Renal cortical epithelial cell (primary cell): ENCODE measurements around the gene FAM3A. TPM values are rescaled to one million over a fixed set of nuclear protein-coding genes. Genes with fewer than 3 reads are reported as not detected.
"Not testable (repeated sequence)": the region's sequence is repeated elsewhere in the genome, so short reads cannot be mapped to it uniquely, and the experiment has no call there.

Experiments used
- DNase-seq: peaks from one replicate; pipeline ENCODE4 v3.0.0-alpha.2; 2011; ENCODE audit warnings: low read depth
- total RNA-seq: library from RNA; depleted of rRNA; stranded (reverse); fragments of >200 nt; gene quantifications from 2 replicates; pipeline ENCODE4 v1.2.3, GENCODE V29; 2014

Gene FAM3A, protein sequence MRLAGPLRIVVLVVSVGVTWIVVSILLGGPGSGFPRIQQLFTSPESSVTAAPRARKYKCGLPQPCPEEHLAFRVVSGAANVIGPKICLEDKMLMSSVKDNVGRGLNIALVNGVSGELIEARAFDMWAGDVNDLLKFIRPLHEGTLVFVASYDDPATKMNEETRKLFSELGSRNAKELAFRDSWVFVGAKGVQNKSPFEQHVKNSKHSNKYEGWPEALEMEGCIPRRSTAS
- 16.5 and 42.0 TPM in 2 replicates for total RNA-seq

DNA sequence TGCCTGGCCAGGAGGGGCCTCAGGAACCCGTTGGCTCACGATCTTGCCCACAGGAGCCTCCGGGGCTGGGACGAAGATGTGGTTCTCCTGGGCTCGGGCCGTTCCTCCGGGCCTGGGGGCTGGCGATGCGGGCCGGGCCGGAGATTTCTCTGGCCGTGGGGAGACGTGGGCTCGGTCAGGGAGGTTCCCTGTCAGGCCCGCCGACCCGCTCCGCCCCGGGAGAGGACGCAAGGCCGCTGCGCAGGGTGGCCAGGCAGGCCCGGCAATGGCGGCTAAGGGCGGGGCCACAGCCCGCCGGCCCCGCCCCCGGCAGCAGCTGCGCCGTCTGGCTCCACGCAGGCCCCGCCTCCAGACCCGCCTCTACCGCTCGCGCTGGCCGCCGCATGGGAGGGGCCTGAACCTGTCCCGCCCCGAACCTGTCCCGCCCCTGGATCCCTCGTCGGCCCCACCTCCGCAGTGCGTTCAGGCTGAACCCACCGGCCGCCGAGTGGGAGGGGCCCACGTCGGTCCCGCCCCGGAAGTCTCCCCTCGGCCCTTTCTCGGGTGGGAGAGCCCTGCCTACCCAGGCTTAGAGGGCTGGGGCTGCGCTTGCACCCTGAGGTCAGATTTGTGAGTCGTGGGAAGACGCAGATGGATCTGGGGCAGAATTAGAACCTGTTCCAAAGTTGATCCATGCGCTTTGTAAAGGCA, at the start of gene FAM3A:
Gene FAM3A, minus strand, starts transcription at position 267 of the 690 bp plus-strand sequence. CDS start 460 bp downstream, outside the sequence.
- DNase-seq, result peak; percentile 57

DNA sequence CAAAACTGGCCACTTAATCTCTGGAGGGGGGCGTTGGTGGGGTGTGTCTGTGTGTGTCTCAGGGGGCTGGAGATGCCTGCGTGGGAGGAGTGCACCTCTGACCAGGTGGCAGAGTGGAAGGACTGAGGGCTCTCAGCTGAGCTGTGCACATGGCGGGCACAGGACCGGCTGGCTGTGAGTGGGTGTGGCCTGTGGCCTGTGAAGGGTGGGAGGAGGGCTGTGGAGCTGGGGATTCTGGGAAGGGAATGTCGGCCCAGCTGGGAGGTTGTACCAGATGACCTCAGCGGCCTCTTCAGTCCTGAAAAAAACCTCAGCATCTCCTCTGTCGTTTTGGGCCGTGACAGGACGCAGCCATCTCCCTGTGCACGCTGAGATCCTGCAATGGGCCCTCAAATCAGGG, 46.3 kb upstream of the FAM3A start:
- not testable (repeated sequence) for DNase-seq

DNA sequence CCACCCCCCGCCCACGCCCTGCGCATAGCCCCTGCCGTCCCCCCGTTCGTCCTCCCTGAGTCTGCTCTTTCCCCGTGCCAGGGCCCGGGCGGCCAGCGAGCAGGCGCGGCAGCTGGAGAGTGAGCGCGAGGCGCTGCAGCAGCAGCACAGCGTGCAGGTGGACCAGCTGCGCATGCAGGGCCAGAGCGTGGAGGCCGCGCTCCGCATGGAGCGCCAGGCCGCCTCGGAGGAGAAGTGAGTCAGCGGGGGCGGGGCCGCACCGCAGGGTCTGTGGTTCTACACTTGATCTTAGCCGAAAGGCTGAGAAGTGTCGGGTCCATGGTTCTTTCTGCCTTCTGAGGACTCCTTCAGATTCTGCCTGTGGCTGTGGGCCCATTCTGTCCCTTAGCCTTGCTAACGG, 44.3 kb upstream of the FAM3A start:
- DNase-seq, result not testable (repeated sequence)

DNA sequence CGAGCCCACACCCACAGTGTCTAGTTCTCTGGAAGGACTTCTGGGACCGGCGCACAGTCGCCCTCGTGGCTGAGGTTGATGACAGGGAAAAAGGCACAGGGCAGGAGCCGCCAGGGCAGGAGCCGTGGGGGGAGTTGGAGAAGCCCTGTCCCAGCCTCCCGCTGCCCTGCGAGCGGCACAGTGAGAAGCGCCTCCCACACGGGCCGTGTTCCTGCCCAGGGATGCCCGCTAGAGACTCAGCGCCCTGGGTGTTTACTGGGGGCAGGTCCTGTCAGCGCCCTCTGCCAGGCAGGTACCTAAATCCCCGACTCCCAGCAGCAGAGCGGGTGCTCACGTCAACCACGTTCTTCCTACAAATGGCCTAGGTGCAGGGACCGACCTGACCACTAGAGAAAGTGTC, 42.9 kb upstream of the FAM3A start:
- DNase-seq, result not testable (repeated sequence)

DNA sequence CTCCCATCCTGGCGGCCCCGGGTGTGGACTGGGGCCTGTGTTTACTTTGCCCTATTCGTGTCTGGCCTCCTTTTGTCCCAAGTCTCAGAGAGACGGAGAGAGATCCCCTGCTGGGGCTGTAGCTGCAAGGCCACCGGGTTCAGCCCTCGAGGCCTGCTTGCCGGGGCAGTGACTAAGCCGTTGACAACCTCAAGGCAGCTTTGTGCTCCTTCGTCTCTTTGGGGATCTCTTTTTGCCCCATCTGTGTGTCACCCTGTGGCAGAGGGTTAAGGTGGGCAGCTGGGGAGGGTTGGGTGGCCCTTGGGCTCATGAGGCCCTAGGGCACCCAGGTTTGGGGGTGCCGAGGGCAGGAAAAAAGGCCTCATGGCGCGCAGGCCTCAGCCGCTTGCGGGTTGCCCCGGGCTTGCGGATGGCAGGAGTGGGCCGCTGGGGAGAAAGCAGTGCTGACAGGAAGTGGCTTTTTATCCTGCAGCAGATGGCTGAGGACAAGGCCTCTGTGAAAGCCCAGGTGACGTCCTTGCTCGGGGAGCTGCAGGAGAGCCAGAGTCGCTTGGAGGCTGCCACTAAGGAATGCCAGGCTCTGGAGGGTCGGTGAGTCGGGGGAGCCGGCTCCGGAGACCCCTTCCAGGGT, 42.1 kb upstream of the FAM3A start:
- not testable (repeated sequence) for DNase-seq

DNA sequence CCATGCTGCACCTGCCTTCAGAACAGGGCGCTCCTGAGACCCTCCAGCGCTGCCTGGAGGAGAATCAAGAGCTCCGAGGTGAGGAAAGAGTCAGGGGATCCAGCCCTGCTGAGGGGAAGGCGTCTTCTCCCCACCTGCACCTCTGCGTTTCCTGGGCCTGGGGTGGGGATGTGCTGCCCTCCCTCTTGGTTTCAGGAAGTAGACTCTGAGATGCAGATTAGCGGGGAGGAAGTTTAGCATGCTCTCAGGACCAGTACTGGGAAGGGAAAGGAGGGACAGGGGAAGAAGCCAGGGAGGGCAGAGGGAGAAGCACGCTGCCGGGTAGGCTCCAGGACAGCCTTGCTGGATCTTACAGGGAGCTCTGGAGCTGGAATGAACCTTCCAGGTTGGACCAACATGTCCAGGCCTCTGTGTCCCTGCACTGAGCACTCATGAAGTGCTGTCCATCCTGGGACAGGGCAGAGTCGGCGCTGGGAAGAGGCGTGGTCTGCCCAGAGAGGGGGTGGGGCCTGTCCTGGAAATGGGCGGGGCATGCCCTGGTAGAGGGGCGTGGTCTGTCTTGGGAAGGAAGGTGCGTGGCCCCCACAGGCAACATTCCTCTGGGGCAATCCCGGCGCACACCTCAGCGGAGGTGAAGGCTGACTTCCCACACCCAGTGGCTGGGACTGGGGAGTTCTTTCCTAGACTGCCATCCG, 36.2 kb upstream of the FAM3A start:
- not testable (repeated sequence) for DNase-seq

DNA sequence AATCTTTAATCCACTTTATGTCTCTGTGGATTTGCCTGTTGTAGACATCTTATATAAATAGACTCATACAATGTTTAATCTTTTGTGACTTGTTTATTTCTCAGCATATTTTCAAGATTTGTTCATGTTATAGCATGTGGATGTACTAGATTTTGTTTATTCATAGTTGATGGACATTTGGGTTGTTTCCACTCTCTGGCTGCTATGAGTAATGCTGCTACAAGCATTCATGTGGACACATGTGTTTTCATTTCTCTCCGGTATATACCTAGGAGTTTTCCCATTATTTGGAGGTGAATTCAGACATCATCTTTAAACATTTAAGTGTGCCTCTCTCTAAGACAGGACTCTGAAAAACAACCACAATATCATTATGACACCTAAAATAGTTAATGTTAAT, 33.7 kb upstream of the FAM3A start:
- no peak for DNase-seq

DNA sequence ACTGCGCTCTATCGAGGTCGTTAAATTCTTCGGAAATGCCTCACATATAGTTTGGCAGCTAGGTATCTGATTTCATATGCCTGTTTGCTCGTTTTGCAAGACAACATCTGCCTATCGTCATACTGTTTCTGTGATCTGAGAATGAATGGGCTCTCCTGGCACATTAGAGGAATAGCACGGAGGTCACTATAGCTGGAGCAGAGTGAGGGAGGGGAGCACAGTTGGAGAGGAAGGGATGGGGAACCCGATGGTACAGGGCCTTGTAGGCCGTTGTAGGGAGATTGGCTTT, 31.9 kb upstream of the FAM3A start:
- no peak for DNase-seq

DNA sequence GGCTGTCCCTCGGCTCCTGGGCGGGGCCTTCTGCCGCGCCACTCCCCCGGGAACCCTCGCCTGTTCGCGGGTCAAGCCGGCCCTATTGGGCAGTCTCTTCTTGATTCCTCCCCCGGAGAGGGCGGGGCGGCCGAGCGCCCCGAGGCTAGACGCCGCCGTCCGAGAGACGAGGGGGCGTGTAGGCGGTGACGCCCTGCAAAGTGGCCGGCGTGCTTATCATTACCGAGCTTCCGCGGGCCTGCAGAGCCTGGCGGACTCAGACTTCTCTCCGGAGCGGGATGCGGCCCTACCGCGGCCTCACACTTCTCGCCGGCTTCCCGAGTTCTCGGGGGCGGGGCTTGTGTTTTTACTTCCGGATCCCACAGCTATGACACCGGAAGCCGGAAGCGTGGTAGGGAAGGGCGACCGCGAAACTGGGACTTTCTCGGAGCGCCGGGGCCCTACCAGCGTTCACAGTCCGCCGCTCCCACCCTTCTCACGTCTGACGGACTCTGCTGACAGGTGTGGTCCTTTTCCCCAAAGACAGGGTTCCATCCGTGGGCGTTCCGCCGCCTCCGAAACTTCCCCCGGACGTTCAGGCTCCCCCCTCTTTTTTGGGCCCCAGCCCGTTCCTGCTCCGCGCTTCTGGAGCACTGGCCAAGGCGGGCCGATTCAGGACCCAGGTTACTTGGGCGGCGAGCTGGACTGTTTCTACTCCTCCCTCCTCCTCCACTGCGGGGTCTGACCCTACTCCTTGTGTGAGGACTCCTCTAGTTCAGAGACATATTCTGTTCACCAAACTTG, 31.4 kb upstream of the FAM3A start, which contains the start of gene IKBKG:
Gene IKBKG, plus strand, starts transcription at position 376 of the 783 bp plus-strand sequence. CDS start 4,383 bp downstream, outside the sequence.
- peak; percentile 63 for DNase-seq

DNA sequence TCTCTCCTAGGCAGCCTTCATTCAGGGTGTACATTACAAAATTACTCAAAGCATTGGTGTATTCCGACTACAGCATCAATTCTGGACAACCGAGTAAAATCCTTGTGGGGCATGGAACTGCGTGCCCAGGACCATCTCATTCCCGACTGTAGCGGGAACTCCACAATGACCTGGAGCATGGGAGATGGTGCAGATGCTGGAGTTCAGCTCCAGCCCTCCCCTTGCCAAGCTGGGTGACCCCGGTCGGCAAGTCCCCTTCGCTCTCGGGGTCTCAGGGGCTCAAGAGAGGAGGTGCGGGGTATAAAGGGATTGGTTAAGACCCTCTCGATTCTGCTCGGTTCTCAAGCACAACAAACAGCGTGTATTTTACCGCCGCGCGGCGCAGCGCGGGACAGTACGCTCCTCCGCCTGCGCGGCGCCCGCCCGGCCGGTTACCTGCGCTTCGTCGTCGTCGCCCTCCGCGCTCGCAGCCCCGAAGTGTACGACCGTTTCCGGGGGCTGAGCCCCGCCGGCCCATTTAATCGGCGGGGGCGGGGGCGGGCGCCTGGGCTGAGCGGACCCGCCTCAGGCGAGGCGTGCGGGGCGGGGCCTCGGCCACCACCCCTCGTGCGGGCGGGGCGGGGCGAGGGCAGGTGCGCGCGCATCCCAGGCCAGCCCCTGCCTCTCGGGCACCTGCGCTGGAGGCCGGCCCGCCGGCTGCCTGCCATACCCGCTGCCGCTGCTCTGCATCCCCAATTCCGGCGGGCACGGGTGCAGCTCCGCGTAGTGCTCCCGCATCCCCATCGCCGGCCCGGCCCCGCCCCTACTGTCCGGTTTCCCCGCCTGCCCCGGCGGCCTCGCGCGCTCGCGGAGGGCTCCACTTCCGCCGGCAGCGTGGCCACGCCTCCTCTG, 30.6 kb upstream of the FAM3A start, which contains the start of gene G6PD:
Gene G6PD, minus strand, starts transcription at position 493 of the 891 bp plus-strand sequence. CDS start 691 bp downstream, outside the sequence.
- no peak for DNase-seq

DNA sequence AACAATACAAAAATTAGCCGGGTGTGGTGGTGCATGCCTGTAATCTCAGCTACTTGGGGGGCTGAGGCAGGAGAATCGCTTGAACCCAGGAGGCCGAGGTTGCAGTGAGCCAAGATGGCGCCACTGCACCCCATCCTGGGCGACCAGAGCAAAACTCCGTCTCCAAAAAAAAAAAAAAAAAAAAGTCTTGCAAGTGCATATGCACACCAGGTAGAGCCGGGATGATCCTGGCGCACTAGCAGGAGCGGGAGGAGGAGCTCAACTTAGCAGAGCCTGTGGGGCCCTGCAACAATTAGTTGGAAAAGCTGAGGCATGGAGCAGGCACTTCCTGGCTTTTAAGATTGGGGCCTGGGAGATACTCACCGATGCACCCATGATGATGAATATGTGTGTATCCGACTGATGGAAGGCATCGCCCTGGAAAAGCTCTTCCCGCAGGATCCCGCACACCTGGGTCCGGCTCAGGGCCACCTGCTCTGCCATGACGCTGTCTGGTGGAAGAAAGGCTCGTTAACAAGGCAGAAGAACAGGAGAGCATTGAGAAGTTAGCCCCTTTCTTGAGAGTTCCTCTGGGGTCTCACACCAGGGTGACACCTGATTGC, 29.7 kb upstream of the FAM3A start:
- DNase-seq, result no peak

DNA sequence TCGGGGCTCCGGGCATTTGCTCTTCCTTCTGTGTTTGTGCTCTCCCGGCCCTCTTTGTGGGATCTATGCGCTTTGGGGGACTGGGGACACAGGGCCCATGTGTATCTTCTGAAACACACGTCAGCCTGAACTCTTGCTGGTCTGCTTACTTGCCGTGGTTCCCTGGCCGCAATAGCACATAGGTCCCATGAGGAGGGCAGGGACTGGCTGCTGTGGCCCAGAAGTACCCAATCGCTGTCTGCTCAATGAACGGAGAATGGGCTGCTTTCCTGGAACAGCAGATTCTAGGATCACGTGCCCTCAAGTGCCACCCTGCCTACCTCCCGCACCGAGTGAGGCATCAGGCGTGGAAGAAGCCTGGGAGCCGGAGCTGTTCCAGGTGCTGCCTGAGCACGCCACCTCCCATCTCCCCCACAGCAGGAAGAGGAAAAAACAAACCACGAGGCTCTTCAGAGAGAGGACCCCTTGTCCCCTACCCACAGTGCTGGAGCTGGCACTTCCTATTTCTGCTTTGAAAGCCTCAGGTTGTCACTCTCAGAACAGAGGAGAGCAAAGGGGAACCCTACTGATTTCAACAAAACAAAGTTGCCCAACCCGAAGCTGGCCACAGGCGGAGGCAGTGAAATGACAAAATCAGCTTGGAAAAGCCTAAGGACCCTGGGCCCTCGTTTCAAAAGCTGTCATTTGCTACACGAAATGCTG, 26.8 kb upstream of the FAM3A start:
- DNase-seq, result peak; percentile 8

DNA sequence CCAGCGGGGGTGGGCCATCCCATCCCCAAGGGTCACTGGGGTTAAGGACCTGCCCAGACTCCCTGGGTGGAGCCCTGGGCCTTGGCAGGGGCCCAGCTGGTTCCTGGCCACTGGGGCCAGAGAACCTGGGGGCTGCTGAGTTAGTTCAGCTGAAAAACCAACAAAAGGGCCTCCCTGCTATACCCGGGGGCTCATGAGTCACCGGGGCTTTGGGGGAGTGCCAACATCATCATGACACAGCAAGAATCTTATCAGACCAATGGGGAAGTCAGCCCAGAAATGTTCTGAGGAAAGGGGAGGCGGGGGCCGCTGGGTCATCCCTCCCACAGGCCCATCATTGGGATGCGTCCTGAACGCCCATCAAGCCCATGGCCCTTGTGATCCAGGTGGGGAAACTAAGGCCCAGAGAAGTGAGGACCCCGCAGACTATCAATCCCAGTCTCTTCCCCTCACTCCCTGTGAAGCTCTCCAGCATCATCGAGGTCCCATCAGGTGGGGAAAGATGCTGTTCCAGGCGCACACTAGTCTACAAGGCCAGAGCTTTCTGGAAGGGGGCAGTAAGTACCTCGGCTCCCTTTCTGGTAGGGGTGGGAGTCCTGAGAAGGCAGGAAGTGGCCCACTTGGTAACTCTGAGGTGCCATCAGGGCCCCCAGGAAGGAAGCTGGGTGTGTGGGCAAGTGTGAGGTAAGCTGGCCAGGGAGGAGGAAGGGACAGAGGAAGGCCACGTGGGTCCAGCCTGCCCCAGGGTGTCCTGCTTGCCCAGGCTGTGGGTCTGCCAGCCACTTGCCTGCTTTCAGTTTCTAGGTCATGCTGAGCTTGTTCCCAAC, 26.1 kb upstream of the FAM3A start:
- DNase-seq, result peak; percentile 81

DNA sequence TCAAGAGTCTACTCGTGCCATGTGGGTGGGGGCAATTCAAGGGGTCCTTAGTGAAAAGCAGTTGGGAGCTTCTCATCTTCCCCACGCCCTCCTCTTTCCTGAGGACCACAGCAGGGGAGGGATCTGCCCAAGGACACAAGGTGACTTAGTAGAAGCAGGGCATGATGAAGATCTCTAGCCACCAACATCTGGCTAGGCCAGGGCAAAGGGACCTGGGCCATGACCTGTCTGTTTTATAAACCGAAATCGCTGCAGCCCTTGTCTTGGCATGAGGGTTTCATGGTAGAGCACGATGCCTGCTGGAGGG, 25.5 kb upstream of the FAM3A start:
- no peak for DNase-seq

DNA sequence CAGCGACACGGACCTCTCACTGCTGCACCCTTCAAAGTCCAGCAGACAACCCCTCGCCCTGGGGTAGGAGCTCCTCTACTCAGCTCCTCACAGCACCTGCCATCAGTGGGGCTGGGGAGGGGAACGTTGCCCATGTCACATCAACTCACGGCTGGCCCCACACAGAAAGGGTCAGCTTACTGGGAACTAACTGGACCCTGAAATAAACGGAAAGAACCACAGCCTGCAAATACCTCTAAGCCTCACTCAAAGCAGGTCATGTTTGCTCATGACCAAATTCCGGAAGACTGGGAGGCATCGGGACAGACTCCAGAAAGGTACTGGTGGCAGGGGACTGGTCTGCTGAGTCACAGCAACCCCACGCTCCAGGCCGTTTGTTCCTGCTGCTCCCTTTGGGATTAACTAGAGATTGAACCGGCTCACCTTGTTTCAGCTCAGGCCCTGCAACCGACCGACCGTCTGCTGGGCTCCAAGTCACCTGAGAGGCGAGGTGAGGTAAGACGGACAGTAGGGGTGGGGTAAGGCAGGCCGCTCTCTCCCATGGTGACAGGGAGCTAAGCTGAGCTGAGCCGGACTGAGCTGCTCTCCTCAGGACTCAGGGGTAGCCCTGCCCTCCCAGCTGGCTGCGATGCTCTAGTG, 25.0 kb upstream of the FAM3A start:
- DNase-seq, result peak; percentile 68

DNA sequence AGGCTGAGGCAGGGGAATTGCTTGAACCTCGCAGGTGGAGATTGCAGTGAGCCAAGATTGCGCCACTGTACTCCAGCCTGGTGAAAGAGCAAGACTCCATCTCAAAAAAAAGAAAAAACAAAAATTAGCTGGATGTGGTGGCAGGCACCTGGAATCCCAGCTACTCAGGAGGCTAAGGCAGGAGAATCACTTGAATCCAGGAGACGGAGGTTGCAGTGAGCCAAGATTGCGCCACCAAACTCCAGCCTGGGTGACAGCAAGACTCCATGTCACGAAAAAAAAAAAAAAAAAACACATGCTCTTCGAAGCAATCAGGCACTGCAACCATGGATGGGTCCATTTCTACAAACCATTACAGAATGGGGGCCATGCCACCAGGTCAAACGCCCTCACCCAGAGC, 24.3 kb upstream of the FAM3A start:
- not testable (repeated sequence) for DNase-seq

DNA sequence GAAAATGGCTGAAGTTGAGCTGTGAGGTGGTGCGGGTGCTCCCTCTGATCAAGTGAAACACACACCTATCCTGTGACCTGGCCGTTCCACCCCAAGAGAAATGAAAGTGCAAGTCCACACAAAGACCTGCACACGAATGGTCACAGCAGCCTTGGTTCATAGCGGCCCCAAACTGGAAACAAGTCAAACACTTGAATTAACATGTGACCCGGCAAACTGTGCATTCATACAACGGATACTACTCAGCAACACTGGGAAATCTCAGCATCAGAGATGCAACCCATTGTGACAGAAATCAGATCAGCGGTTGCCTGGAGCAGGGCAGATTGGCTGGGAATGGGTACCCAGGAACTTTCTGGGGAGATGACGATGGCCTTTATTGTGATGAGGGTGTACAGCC, 23.0 kb upstream of the FAM3A start:
- DNase-seq, result no peak

DNA sequence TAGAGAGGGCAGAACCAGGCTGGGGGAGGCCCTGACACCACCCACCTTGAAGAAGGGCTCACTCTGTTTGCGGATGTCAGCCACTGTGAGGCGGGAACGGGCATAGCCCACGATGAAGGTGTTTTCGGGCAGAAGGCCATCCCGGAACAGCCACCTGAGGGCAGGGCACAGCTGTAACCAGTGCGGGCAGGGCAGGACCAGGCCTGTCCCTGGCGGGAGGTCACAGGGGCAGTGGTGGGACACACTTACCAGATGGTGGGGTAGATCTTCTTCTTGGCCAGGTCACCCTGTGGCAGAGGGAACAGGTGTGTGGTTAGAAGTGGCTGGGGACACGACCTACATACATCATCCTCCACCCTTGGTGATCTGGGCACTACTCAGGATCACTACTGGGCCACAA, 19.9 kb upstream of the FAM3A start:
- DNase-seq, result no peak
